Endometrium (tissue), 2 donors: ENCODE data around the gene CHSY1.

ENCODE experiments used
- FAIRE-seq: peaks from 2 replicates; lab custom pipeline; 2012; peaks lifted over from hg19 to GRCh38; lab: Jason Lieb, UNC
- donor health status: control.
- donor health status: control.

CHSY1 gene

DNA sequence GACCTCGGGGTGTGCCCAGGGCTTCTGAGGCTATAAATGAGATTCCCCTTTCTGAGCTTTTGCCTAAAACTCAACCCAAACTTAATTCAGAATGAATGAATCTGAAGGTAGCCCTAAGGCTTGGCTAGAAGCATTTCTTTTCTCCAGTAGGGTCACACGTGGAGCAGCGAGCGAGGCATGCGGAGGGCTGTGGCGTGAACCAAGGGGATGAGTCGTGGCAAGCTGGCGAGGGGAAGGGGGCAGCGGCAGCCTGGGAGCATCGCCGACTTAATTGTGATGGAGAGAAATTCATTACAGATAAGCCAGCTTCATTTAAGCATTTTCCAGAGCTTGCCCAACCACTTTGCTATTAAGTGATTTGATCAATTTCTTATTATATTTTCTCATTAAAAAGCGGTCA is 79.9 kb downstream of the CHSY1 start:
- no peak for FAIRE-seq

DNA sequence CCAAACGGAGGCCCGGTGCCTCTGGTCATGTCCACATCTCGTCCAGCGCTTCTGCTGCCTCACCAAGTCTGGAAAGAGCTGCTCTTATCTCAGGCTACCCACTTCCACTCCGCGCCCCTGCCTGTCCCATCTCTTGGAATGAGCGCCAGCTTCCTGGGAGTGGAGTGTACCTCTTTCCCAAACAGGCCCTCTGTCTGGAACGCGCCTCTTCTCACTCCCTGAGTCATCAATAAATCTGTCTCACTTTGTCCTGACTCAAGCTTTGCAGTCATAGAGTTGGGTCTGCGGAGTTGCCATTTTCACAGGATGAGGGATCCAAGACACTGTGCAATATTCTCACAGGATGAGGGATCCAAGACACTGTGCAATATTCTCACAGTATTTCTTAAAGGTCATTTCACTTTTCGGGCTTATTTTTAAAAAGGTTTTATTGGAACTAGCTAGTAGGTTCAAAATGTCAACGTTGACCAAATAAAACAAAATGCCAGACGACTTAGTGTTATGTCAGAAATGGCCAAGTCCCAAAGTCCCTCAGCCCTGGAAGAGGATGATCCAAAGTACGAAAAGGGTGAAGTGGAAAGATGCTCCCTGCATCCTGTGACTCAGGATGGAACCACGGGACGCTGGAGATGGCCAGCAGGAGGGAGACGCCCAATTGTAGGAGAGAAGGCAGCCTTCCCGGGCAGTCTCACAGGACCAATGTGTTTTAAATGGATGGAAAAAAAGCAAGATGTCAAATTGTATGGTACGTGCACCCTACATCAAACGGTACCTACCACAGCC is 81.1 kb downstream of the CHSY1 start:
- no peak for FAIRE-seq

DNA sequence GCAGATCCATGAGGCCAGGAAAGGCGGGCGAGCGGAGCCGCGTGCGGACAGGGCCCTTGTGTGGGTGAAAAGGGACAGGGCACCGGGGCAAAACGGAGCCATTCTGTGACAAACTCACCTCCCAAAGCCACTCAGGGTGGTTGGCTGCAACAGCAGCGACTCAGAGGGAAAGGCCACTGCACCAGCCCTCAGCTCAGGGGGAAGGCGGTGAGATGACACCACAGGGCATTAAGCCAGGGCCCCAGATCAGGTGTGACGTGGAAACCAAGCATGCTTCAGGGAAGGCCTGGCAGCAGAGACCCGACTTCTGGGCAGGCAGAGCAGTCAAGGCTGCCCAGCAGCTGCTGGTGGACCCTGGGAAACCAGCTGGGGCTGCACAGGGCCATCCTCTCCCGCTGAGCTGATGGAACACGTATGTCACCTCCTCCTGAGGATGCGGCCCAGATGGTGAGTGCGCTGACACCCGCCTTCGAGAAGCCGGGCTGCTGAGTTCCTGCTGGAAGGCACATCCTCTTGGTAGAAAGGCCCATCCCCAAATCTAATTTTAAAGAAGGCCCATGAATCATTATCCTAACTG is 82.3 kb downstream of the CHSY1 start:
- FAIRE-seq = no peak

DNA sequence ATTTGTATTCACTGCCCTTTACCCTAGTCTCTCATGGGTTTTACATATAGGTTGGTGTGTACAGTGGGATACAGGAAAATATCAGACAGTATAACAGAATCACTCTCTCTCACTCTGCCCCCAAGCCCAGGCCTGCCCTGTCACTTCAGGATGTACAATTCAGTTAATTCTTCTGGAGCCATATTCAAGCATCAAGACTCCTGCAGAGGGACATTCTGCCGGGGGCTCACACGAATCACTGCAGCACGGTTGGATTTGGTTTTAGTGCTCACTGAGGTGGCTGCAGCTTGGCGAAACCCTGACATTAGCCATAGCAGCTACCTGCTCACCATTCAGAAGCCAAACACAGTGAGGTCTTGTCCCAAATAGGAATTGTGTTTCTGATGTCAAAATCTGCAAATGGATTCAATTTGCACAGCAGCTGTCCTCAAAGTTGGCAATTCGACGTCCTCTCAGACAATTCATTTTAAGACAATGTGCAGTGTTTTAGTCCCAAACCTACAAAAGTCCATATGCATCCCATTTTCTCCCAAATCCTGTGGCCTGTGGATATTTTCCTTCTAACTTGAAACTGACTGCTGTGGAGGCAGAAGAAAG is 82.9 kb downstream of the CHSY1 start:
- FAIRE-seq = no peak

DNA sequence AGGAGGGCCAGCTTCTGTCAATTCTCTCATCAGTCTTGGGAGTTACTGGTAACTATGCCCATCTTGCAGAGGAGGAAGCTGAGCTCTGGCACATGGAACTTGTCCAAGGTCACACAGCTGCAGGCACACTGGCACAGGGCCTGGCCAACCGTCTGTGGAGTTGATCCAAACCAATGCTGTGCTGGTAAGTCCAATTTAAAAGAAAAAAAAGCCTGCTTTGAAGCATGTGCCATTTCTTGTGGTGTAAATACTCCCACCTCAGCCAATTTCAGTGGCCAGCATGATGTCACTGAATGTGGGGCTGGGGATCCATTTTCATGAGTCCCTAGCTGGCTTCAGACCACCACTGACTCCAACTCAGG is 83.4 kb downstream of the CHSY1 start:
- no peak for FAIRE-seq

DNA sequence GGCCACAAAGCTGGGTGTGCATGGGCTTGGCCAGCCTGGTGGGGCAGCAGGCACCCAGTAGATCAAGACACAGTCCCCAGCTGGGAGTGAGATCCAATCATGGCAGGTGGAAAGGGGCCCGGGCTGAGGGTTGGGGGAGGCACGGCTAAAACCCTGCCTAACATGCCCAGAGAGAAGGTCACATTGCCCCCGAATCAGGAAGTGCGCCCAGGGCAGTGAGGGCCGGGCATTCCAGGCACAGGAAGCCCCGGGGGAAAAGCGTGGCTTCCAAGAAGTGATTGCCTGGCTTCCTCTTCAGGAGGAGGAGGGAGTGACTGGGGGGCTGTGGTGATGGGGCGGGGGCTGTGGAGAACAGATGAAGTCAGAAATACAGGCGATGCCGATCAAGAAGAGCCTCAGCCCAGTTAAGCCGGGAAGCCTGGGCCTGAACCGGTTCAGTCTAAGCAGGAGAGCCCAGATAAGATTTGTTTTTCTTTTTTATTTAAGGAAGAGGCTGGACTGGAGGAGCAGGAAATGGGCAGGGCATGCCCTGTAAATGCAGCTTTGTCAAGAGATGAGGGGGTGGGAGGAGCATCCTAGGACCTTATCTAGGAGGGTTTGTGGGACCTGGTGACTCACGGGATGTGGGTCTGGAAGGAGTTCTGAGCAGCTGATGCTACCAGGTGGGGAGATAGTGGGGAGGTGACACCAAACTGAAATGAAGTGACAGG is 83.9 kb downstream of the CHSY1 start:
- no peak for FAIRE-seq

DNA sequence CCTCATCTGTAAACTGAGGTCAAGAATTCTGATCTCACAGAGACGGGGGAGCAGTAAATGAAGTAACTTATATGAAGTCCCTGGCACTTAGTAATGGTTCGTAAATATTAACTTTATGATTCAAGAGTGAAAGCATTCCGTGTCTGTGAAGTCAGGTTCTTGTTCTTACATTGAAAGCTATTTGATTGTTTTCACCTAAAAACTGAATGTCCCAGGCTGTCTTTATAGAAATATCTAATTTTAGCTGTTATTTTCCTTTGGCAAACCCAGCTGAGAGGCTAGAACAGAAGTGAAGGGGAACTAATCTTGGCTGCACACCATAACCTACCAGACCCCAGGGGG is 84.5 kb downstream of the CHSY1 start:
- FAIRE-seq = no peak

DNA sequence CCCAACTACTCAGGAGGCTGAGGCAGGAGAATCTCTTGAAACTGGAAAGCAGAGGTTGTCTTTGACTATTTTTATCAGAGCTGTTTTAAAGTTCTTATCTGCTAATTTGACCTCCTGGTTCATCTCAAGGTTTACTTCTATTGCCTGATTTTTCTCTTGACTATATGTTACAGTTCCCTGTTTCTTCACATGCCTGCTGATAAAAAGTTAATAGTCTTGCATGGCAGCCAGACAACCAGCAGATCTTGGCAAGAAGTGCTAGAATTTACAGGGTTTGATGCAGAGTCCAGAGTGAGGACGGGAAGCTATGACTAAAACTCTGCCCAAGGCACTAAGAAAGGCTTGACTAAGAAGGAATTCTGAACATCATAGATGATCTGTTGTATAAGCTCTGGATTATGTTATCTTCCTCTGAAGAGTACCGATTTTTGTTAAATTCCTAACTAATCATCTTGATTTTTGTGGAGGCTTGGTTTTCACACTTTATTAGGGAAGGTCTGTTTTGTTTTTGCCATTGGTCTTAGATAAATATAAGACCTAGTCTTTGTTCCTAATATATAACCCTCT is 85.9 kb downstream of the CHSY1 start:
- FAIRE-seq = no peak

DNA sequence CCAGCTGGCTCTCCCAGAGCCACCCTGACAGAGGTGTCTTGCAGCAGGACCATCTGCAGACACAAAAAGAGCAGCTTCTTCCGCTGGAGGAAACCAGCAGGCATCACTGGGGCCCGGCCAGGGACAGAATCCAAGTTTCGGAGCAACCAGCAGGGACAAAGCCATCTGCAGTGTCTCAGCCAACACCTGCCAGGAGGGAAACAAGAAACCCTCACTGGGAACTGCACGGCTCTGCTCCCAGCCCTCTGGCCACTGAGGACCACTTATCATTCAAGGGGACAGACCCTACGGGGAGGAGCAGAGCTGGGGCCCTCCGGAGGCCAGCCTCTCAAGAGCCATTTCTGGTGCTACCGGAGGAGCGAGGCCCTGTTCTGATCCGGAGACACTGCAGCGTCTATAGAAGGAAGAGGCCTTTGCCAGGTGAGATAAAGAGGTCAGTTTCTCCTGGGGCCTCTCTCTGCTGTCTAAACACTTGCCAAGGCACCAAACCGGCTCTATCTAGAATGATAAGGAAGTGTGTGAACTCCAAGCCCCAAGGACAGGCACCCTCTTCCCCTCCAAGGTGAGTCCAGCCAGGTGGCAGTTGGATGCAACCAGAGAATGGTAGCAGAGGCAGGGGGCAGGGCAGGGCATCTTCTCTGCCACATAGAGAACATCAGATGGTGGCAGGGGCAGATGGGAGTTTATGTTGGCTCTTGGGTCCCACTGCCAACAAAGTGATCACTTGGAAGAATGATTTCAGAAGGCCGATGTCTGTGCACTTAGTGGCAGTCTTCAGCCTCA is 89.0 kb downstream of the CHSY1 start:
- FAIRE-seq = no peak

DNA sequence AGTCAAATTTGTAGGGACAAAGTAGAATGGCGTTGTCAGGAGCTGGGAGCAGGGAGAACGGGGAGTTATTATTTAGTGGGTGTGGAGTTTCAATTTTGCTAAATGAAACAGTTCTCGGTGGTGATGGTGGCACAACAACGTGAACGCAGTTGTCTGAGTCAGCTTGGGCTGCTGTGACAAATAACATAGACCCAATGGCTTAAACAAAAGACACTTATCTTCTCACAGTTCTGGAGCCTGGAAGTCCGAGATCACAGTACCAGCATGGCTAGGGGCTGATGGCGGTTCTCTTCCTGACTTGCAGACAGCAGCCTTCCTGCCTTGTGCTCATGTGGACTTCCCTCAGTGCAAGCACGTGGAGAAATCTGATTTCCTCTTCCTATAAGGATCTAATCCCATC is 90.2 kb downstream of the CHSY1 start:
- no peak for FAIRE-seq

DNA sequence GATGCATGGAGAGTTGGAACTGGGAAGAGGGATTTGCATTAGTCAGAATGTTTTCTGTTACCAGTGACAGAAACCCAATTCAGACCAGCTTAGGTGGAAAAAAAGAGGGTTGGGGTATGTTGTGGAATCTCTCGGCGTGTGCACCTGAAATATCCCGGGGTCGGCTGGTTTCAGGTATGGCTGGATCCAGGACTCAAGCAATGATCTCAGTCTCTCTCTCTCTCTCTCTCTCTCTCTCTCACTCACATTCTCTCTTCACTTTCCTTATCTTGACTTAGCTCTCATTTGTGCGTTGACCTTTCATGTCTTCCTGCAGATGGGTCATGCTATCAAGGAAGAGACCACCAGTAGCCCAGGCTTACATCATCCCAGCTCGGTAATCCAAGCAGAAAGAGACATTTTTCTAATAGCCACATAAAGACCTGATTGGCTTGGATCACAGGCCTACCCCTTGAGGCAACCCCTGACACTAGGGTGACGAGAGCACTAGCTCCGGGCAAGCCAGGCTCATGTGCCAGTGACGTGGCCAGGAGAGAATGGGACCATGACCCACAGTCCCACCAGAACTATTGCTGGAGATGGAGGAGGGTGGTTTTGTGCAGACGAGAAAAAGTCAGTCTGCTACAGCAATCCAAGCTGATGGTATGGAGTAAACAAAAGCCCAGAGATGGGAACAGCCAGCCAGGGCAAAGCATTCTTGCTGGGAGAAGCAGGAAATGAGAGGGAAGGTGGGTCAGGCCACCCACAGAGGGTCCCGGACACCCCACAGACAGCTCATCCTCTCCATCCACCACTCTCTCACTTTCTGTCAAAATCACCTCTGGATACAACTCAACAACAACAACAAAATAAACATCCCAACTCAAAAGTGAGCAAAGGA is 91.7 kb downstream of the CHSY1 start:
- no peak for FAIRE-seq

DNA sequence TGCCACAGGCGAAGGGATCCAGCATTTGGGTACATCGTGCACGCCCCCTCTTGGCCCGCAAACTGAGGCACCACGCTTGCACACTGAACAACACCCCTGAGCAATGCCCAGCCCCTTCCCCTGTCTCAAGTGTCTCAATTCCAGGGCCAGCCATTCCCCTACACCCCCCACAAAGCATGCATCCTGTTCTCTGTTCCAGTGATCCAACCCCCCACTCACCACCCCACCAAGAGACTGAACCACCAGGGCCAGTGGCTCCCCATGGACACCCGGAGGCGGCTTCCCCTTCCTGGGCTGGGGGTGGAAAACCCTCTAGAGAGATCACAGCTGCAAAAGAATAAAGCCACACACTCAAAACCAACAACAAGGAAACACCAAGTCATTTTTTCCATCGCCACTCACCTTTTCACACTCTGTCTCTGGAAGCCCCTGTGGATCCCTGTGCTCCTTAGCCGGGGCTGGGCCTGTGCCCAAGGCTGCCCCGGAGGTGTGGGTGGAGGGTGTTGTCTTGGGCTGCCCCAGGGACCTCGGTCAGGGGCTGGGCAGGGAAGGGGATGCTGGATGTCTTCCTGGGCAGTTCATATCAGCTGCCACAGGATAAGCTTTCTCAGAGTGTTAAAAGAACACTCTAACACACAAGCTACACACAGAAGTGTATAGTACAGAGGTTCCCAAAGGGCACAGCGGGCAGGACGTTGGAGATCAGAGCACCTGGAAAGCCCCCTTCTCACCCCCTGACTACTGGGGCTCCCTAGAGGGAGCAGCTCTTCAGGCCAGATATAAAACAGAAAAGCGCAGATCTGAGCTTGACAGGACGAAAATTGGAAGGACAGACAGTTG is 92.5 kb downstream of the CHSY1 start:
- FAIRE-seq = no peak

DNA sequence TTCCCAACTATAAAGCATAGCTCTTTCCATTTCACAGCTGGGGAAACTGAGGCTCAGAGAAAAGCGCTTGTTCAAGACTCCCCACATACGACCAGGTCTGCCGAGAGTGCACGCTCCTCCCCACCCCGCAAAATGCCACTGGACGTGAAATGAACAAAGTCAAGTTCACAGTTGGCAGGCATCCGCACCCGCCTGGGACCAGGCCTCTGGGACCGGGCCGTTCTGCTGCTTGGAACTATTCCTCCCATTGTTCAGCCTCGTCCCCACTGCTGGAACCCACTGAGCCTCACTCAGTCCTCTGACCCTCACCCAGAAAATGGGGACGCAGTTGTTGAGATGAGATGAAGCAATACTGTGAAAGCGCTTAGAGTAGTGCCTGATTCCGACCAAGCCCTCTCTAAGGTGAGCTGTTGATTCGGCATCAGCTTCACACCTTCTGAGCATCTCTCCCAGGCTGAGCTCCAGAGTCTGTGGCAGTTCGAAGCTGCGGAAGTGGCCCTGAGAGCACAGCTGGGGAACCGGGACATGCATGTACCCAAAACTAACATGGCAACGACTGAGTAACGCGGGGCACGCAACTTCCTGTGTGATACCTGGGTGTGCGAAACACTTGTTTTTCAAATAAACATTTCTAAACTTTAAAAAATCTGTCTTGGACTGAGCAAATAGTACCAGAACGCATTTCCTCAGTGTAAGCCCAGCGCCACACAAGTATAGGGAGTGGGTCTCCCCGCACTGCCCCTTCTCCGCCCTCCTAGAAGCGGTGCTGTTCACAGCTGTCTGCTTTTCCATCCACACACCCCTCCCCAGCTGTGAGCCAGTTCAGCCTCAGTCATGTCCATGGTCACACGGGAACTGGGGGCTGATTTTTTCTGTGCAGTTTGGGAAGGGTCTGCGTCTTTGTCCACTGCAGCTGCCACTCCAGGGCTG is 93.4 kb downstream of the CHSY1 start:
- no peak for FAIRE-seq

DNA sequence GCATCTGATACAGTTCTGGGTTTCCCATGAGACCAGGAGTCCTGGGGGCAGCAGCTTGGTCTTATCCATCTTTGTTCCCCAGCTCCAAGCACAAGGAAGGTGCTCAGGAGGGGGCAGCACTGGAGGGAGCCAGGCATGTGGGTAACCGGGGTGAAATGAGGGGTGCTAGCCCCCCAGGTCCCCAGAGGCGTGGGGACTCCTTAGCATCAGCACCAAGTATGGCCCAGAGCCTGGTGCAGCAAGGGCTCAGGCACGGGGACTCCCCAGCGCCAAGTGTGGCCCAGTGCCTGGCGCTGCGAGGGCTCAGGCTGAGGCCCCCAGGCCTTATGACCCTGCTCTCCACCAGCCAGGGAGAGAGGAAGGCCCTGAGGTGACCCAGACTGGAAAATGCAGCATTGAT is 94.1 kb downstream of the CHSY1 start:
- no peak for FAIRE-seq

DNA sequence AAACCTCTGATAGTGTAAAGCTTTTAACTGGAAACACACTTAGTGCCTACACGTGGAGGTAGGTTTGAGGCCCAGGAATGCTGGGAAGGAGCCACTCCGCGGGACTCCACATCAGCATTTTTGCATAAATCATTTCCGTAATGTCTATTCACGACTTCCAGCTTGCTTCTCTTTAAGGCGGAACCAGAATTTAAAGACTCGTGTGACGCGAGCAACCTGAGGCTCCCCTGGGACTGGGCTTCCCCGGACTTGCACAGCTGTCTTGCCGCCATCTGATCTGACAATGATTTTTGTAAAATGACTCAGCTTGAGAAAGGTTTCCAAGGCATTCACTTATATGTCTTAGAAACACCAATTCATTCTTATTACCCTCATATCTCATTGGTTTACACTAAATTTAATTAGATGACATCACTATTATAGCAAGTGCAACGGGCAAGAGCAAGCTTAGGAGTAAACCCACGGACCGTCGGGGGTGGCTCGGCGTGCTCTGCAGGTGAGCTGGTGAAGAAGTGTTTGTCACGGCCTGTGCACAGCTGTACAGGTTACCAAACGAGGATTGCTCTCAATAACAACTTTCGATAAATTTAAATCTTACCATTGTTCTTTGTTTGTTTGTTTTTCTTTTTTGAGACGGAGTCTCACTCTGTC is 95.2 kb downstream of the CHSY1 start:
- no peak for FAIRE-seq

DNA sequence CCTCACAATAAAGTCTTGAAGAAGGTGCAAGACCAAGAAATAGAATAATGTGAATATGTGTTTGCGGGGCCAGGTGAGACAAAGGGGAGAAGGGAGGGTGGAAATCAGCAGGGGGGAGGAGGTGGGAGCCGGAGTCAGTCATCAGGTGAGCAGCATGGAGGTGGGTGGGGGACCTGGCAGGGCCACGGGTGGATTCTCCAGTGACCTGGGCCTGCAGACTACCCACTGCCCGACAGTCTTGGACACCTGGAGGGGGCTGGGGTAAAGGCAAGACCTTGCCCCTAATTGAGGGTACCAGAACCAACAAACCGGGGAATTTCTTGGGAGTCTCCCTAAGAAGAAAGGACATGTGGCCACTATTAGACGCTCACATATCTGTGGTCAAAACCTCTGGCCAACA is 95.8 kb downstream of the CHSY1 start:
- FAIRE-seq = no peak

DNA sequence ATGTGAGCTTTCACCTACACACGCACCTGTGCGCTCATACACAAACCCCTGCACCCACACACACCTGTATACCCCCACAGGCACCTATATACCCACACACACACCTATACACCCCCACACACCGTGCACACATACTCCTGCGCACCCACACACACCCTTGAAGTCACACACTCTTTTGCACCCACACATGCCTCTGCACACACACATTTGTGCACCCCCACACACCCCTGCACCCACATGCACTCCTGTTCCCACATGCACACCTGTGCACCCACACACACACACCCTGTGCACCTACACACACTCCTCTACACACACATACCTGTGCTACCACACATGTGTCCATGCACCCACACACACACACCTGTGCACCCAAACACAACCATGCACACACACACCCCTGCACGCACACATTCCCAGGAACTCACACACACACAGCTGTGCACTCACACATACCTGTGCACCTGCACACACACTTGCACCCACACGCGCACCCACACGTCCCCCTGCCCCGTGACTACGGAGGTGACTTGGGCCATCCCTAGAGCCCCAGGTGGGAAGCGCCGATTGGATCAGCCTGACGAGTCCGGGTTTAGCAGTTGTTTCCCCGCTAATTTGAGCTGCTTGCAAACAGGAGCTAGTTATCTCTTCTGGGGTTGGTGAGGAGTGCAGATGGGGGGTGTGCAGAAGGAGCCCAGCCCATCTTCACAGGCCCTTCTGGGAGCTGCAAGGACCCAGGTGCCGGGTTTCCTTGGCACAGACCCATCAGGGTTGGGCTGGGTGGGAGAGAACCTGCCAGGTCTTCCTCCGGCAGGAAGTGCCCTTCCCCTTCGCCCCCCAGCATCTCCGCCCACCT is 97.8 kb downstream of the CHSY1 start:
- FAIRE-seq = no peak

DNA sequence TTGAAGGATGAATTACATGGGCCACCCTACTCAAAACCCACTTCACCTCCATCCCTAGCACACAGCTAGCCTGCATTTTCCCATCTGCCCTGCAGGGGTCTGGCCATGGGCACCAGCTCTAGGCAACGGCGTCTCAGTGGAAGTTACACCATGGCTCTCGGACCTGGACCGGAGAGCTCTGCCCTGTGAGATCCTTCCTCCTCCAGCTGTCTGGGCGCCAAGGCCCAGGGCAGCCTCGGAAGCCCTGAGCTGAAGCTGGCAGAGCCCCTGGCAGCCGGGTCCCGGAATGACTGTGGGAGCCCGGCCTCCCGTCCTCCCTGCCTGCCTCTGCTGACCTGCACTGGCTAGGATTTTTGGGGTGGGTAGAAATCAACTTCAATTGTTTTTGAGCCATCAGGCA is 98.9 kb downstream of the CHSY1 start:
- FAIRE-seq = no peak
